RWPE2 (cell line): ENCODE results near the gene CORO7.

Experiments
- ATAC-seq: fragments of 200-7000 bp; cut with Tn5 transposase; 3 replicates; pipeline ENCODE4 v1.9.1; 2021; ENCODE audit warnings: low read depth
- DNase-seq: peaks from one replicate; pipeline ENCODE4 v3.0.0-alpha.2; 2020; ENCODE audit warnings: low spot score
- H3K27ac ChIP-seq: fragments of 450-650 bp; 2 replicates; pipeline ENCODE4 v1.5.1; 2017; ENCODE audit warnings: mild to moderate bottlenecking; ENCODE audit not compliant: poor library complexity, severe bottlenecking
- H3K27me3 ChIP-seq: fragments of 250-450 bp; sonication (Bioruptor Pico); 2 replicates; pipeline ENCODE4 v1.5.1; 2021; ENCODE audit warnings: mild to moderate bottlenecking, moderate library complexity; ENCODE audit not compliant: insufficient read depth, poor library complexity, severe bottlenecking
- H3K36me3 ChIP-seq: fragments of 250-450 bp; sonication (Bioruptor Pico); 2 replicates; pipeline ENCODE4 v1.5.1; 2020; ENCODE audit warnings: low read depth, mild to moderate bottlenecking, moderate library complexity
- H3K4me1 ChIP-seq: fragments of 250-450 bp; sonication (Bioruptor Pico); 2 replicates; pipeline ENCODE4 v1.5.1; 2021; ENCODE audit warnings: mild to moderate bottlenecking, moderate library complexity; ENCODE audit not compliant: insufficient read depth, poor library complexity, severe bottlenecking
- H3K4me3 ChIP-seq: fragments of 250-450 bp; sonication (Bioruptor Pico); 2 replicates; pipeline ENCODE4 v1.5.1; 2021; ENCODE audit warnings: mild to moderate bottlenecking, moderate library complexity; ENCODE audit not compliant: severe bottlenecking
- H3K9me3 ChIP-seq: fragments of 250-450 bp; sonication (Bioruptor Pico); 2 replicates; pipeline ENCODE4 v1.5.1; 2021; ENCODE audit warnings: mild to moderate bottlenecking, moderate library complexity; ENCODE audit not compliant: severe bottlenecking
- TF ChIP-seq, protein P1 (sequence below): fragments of 450-650 bp; IDR thresholded peaks from one replicate; pipeline ENCODE4 v1.5.1; 2017; ENCODE audit warnings: mild to moderate bottlenecking, moderate library complexity; ENCODE audit not compliant: poor library complexity, severe bottlenecking

CORO7 gene

DNA sequence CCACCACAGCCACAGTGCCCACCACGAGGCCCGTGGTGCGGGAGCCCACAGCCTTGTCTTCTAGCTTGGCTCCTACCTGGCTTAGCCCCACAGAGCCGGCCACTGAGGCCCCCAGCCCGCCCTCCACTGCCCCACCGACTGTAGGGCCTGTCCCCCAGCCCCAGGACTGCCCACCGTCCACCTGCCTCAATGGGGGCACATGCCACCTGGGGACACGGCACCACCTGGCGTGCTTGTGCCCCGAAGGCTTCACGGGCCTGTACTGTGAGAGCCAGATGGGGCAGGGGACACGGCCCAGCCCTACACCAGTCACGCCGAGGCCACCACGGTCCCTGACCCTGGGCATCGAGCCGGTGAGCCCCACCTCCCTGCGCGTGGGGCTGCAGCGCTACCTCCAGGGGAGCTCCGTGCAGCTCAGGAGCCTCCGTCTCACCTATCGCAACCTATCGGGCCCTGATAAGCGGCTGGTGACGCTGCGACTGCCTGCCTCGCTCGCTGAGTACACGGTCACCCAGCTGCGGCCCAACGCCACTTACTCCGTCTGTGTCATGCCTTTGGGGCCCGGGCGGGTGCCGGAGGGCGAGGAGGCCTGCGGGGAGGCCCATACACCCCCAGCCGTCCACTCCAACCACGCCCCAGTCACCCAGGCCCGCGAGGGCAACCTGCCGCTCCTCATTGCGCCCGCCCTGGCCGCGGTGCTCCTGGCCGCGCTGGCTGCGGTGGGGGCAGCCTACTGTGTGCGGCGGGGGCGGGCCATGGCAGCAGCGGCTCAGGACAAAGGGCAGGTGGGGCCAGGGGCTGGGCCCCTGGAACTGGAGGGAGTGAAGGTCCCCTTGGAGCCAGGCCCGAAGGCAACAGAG, 34.2 kb downstream of the CORO7 start:
- DNase-seq (no peak), ATAC-seq (no peak)
- H3K4me1 ChIP-seq, result peaks cover 7% of the 10 kb centered on the region
- TF ChIP-seq, protein P1, sequence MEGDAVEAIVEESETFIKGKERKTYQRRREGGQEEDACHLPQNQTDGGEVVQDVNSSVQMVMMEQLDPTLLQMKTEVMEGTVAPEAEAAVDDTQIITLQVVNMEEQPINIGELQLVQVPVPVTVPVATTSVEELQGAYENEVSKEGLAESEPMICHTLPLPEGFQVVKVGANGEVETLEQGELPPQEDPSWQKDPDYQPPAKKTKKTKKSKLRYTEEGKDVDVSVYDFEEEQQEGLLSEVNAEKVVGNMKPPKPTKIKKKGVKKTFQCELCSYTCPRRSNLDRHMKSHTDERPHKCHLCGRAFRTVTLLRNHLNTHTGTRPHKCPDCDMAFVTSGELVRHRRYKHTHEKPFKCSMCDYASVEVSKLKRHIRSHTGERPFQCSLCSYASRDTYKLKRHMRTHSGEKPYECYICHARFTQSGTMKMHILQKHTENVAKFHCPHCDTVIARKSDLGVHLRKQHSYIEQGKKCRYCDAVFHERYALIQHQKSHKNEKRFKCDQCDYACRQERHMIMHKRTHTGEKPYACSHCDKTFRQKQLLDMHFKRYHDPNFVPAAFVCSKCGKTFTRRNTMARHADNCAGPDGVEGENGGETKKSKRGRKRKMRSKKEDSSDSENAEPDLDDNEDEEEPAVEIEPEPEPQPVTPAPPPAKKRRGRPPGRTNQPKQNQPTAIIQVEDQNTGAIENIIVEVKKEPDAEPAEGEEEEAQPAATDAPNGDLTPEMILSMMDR, result no peak
- no peaks in the 10 kb centered on the region for H3K9me3 ChIP-seq
- no peaks in the 10 kb centered on the region for H3K27me3 ChIP-seq
- H3K27ac ChIP-seq, result no peak overlapping the region
- peaks cover 11% of the 10 kb centered on the region for H3K36me3 ChIP-seq
- no peak overlapping the region for H3K4me3 ChIP-seq

DNA sequence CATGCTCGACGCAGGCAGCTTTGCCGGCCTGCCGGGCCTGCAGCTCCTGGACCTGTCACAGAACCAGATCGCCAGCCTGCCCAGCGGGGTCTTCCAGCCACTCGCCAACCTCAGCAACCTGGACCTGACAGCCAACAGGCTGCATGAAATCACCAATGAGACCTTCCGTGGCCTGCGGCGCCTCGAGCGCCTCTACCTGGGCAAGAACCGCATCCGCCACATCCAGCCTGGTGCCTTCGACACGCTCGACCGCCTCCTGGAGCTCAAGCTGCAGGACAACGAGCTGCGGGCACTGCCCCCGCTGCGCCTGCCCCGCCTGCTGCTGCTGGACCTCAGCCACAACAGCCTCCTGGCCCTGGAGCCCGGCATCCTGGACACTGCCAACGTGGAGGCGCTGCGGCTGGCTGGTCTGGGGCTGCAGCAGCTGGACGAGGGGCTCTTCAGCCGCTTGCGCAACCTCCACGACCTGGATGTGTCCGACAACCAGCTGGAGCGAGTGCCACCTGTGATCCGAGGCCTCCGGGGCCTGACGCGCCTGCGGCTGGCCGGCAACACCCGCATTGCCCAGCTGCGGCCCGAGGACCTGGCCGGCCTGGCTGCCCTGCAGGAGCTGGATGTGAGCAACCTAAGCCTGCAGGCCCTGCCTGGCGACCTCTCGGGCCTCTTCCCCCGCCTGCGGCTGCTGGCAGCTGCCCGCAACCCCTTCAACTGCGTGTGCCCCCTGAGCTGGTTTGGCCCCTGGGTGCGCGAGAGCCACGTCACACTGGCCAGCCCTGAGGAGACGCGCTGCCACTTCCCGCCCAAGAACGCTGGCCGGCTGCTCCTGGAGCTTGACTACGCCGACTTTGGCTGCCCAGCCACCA, 35.1 kb downstream of the CORO7 start:
- TF ChIP-seq, protein P1, result no peak
- Histone ChIP-seq H3K9me3 (no peaks in the 10 kb centered on the region), H3K4me3 (no peak overlapping the region), H3K27me3 (no peaks in the 10 kb centered on the region), H3K36me3 (peaks cover 11% of the 10 kb centered on the region), H3K27ac (no peak overlapping the region), H3K4me1 (peaks cover 15% of the 10 kb centered on the region)
- no peak for ATAC-seq
- DNase-seq, result no peak

DNA sequence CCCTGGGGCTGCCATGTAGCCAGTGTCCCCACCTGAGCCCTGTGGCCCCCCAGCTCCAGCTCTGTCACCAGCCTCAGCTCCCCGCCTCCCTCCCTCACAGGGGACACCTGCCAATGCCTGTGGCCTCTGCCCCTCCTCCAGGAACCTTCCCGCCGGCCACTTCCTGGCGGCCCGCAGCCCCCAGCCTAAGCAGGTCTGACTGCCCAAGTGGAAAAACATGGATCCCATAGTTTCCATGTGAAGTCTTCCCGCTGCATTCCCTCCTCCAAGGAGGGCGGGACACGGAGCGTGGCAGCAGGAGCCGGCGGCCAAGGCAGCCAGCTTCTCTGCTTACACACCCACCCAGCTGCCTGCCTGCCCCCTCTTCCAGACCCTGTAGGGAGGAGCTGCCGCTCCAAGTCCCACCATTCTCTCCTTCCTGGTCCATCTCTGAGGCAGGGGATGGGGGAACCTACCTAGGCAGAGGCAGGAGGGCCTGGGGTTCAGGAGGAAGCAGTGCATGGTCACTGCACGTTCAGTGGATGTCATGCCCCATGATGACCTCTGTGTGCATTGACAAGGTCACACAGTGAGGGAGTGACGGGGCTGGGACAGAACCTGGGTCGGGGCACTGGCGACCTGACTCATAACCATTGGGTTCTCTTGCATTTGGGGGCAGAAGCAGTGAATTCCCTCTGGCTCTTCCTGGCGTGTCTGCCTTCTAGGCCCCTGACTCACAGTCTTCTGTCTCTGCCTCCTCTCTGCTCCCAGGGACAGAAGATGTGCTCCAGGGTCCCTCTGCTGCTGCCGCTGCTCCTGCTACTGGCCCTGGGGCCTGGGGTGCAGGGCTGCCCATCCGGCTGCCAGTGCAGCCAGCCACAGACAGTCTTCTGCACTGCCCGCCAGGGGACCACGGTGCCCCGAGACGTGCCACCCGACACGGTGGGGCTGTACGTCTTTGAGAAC, 36.0 kb downstream of the CORO7 start:
- ATAC-seq, result no peak

DNA sequence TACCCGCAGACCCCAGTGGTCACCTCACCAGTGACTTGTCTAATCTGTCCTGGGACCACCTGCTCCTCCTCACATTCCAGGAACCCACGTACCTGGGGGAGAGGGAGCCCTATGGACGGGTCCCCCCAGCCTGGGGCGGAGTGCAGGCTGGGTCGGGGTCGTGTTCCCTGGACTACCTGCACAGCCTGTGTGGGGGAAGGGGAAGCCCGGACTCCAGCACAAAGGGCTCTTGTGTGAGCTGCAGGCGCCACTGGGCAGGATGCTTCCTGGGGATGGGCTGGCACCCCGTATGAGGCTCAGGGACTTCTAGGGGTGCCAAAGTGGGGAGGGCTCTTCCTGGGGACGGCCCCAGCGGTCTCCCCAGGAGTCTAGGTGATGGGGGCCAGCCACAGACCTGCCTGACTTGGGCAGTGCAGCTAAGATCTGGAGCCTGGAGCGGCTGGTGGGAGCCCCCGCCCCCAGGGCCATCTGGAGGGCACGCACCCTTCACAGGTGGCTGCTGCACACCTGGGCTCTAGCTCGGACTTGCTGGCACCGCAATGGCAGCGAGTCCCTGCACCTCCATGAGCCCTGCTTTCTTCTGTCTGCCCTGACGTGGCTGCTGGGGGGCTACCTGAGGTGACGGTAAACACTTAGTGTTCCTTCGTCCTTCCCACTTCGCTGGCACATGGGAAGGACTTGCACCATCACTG, 37.3 kb downstream of the CORO7 start:
- DNase-seq, result no peak
- TF ChIP-seq, protein P1, result no peak
- Histone ChIP-seq H3K27ac (no peak overlapping the region), H3K9me3 (no peaks in the 10 kb centered on the region), H3K36me3 (peaks cover 11% of the 10 kb centered on the region), H3K4me1 (peaks cover 36% of the 10 kb centered on the region), H3K4me3 (no peak overlapping the region), H3K27me3 (no peaks in the 10 kb centered on the region)
- no peak for ATAC-seq

More for the DNA sequence above, 36.0 kb downstream of the CORO7 start:
- DNase-seq, result no peak
- Histone ChIP-seq H3K4me3 (no peak overlapping the region), H3K4me1 (peaks cover 24% of the 10 kb centered on the region), H3K27ac (no peak overlapping the region), H3K27me3 (no peaks in the 10 kb centered on the region), H3K9me3 (no peaks in the 10 kb centered on the region), H3K36me3 (peaks cover 11% of the 10 kb centered on the region)
- TF ChIP-seq, protein P1, result no peak
